H9 (cell line): Measurements from ENCODE around the gene CLIC3. TPM values are rescaled to one million over a fixed set of nuclear protein-coding genes. Genes with fewer than 3 reads are reported as not detected.

Experiments
- DNase-seq: peaks from one replicate; pipeline ENCODE4 v3.0.0-alpha.2; 2017
- H2AFZ ChIP-seq: one replicate; pipeline ENCODE4 v1.6.1; 2013; ENCODE audit warnings: mild to moderate bottlenecking, low read length, control low read depth, moderate library complexity
- H2AK5ac ChIP-seq: 2 replicates; pipeline ENCODE4 v1.6.1; 2013; ENCODE audit warnings: low read length, control low read depth, mixed read lengths; ENCODE audit not compliant: insufficient read length
- H2BK120ac ChIP-seq: one replicate; pipeline ENCODE4 v1.6.1; 2013; ENCODE audit warnings: low read depth, mild to moderate bottlenecking, low read length, control low read depth, inconsistent platforms; ENCODE audit not compliant: poor library complexity, severe bottlenecking
- H2BK12ac ChIP-seq: 2 replicates; pipeline ENCODE4 v1.6.1; 2013; ENCODE audit warnings: low read length, control low read depth, mixed read lengths, low read depth; ENCODE audit not compliant: insufficient read length
- H2BK15ac ChIP-seq: 2 replicates; pipeline ENCODE4 v1.6.1; 2013; ENCODE audit warnings: low read depth, low read length, control low read depth
- H2BK20ac ChIP-seq: one replicate; pipeline ENCODE4 v1.6.1; 2013; ENCODE audit warnings: low read depth, mild to moderate bottlenecking, low read length, control low read depth, inconsistent platforms; ENCODE audit not compliant: poor library complexity, severe bottlenecking
- H2BK5ac ChIP-seq: 2 replicates; pipeline ENCODE4 v1.6.1; 2013; ENCODE audit warnings: low read length, control low read depth, mixed read lengths; ENCODE audit not compliant: insufficient read length
- H3K14ac ChIP-seq: 2 replicates; pipeline ENCODE4 v1.6.1; 2013; ENCODE audit warnings: low read length, control low read depth; ENCODE audit not compliant: insufficient read depth
- H3K18ac ChIP-seq: 2 replicates; pipeline ENCODE4 v1.6.1; 2013; ENCODE audit warnings: low read depth, mild to moderate bottlenecking, mixed read lengths, low read length, control low read depth; ENCODE audit not compliant: insufficient read length
- H3K23ac ChIP-seq: 2 replicates; pipeline ENCODE4 v1.6.1; 2013; ENCODE audit warnings: low read length, control low read depth, mixed read lengths, low read depth; ENCODE audit not compliant: insufficient read length
- H3K23me2 ChIP-seq: 2 replicates; pipeline ENCODE4 v1.6.1; 2013; ENCODE audit warnings: low read depth, mild to moderate bottlenecking, mixed read lengths, low read length, control low read depth; ENCODE audit not compliant: insufficient read length, poor library complexity, severe bottlenecking
- H3K27ac ChIP-seq: 2 replicates; pipeline ENCODE4 v1.5.1; 2013; ENCODE audit warnings: low read length, control low read depth, mixed read lengths, low read depth; ENCODE audit not compliant: insufficient read length
- H3K27me3 ChIP-seq: 2 replicates; pipeline ENCODE4 v1.6.1; 2013; ENCODE audit warnings: low read length, control low read depth, inconsistent platforms; ENCODE audit not compliant: insufficient read depth
- H3K4ac ChIP-seq: 2 replicates; pipeline ENCODE4 v1.6.1; 2013; ENCODE audit warnings: low read depth, mild to moderate bottlenecking, control low read depth, inconsistent platforms, low read length, moderate library complexity
- H3K4me1 ChIP-seq: 2 replicates; pipeline ENCODE4 v1.6.1; 2013; ENCODE audit warnings: low read length, control low read depth, inconsistent platforms; ENCODE audit not compliant: insufficient read depth
- H3K4me2 ChIP-seq: 2 replicates; pipeline ENCODE4 v1.6.1; 2013; ENCODE audit warnings: low read length, control low read depth, mixed read lengths; ENCODE audit not compliant: insufficient read length, insufficient read depth
- H3K56ac ChIP-seq: 2 replicates; pipeline ENCODE4 v1.6.1; 2013; ENCODE audit warnings: low read depth, mild to moderate bottlenecking, mixed read lengths, low read length, control low read depth; ENCODE audit not compliant: insufficient read length
- H3K79me1 ChIP-seq: 2 replicates; pipeline ENCODE4 v1.6.1; 2013; ENCODE audit warnings: low read depth, mild to moderate bottlenecking, moderate library complexity, low read length, control low read depth, inconsistent platforms; ENCODE audit not compliant: insufficient read depth, poor library complexity, severe bottlenecking
- H3K79me2 ChIP-seq: 2 replicates; pipeline ENCODE4 v1.6.1; 2013; ENCODE audit warnings: low read length, control low read depth, inconsistent platforms; ENCODE audit not compliant: insufficient read depth
- H3K9ac ChIP-seq: 2 replicates; pipeline ENCODE4 v1.6.1; 2013; ENCODE audit warnings: low read length, control low read depth, mixed read lengths; ENCODE audit not compliant: insufficient read length; ENCODE audit errors: extremely low read depth
- H3K9me3 ChIP-seq: one replicate; pipeline ENCODE4 v1.6.1; 2013; ENCODE audit warnings: low read depth, low read length, inconsistent platforms; ENCODE audit not compliant: control insufficient read depth
- H3T11ph ChIP-seq: one replicate; pipeline ENCODE4 v1.6.1; 2013; ENCODE audit warnings: mild to moderate bottlenecking, low read length, control low read depth, inconsistent platforms
- H4K20me1 ChIP-seq: one replicate; pipeline ENCODE4 v1.6.1; 2013; ENCODE audit not compliant: control insufficient read depth, insufficient read length, insufficient read depth
- H4K5ac ChIP-seq: 2 replicates; pipeline ENCODE4 v1.6.1; 2013; ENCODE audit warnings: low read depth, mild to moderate bottlenecking, mixed read lengths, low read length, control low read depth; ENCODE audit not compliant: insufficient read length
- H4K8ac ChIP-seq: replicated peaks from 2 replicates; pipeline ENCODE4 v1.6.1; 2013; ENCODE audit warnings: low read length, control low read depth, mixed read lengths, low read depth; ENCODE audit not compliant: insufficient read length
- H4K91ac ChIP-seq: 2 replicates; pipeline ENCODE4 v1.6.1; 2013; ENCODE audit warnings: low read depth, mild to moderate bottlenecking, moderate library complexity, mixed read lengths, low read length, control low read depth; ENCODE audit not compliant: insufficient read length
- H3K27ac Mint-ChIP-seq, 3 experiments: 2 replicates in 2 of 3; 3 replicates in 1 of 3; pipeline ENCODE4 v1.8.0; 2020 to 2021; ENCODE audit warnings: mixed read lengths in 3 of 3, mild to moderate bottlenecking in 1 of 3, moderate library complexity in 1 of 3
- H3K27me3 Mint-ChIP-seq: 2 replicates; pipeline ENCODE4 v1.8.0; 2021; ENCODE audit warnings: low read depth, mild to moderate bottlenecking, moderate library complexity, mixed read lengths
- H3K36me3 Mint-ChIP-seq, 3 experiments: 2 replicates in 2 of 3; 3 replicates in 1 of 3; pipeline ENCODE4 v1.8.0; 2020 to 2021; ENCODE audit warnings: low read depth in 3 of 3, mixed read lengths in 3 of 3; ENCODE audit not compliant: insufficient read depth in 1 of 3
- H3K4me1 Mint-ChIP-seq, 2 experiments: 2 replicates each; pipeline ENCODE4 v1.8.0; 2020; ENCODE audit warnings: mixed read lengths in 2 of 2
- H3K4me3 Mint-ChIP-seq, 2 experiments: 2 replicates in 1 of 2; 3 replicates in 1 of 2; pipeline ENCODE4 v1.8.0; 2020 to 2021; ENCODE audit warnings: mild to moderate bottlenecking in 2 of 2, mixed read lengths in 2 of 2, moderate library complexity in 1 of 2
- H3K9me3 Mint-ChIP-seq, 2 experiments: 2 replicates in 1 of 2; 3 replicates in 1 of 2; pipeline ENCODE4 v1.8.0; 2020; ENCODE audit warnings: mild to moderate bottlenecking in 2 of 2, mixed read lengths in 2 of 2, moderate library complexity in 1 of 2
- CTCF ChIP-seq: fragments of 200-600 bp; sonication (generic); conservative IDR thresholded peaks from 3 replicates; pipeline ENCODE4 v1.8.0; 2021; ENCODE audit warnings: antibody characterized with exemption, mild to moderate bottlenecking
- WGBS: extraction: QIAGEN DNeasy Blood & Tissue Kit; methylation state at CpG from one replicate; pipeline ENCODE4 v1.1.7; 2013; ENCODE audit warnings: missing lambda C conversion rate, low lambda C conversion rate, mixed read lengths; ENCODE audit not compliant: insufficient read length; ENCODE audit errors: extremely low coverage; 5-methylcytosine and 5-hydroxymethylcytosine counted together
- total RNA-seq: library from RNA; stranded (reverse); gene quantifications from 2 replicates; pipeline ENCODE4 v1.2.1, GENCODE V29; 2021

Gene CLIC3
- total RNA-seq, 1 experiment from 2014 or later, result 0.31 TPM

- H4K20me1 ChIP-seq, result no peaks in the 10 kb centered on the region
- no peak overlapping the region for H2BK12ac ChIP-seq
- no peak overlapping the region for H2BK120ac ChIP-seq
- no peak overlapping the region for H4K8ac ChIP-seq
- H4K5ac ChIP-seq, result no peak overlapping the region
- H2BK5ac ChIP-seq, result no peak overlapping the region
- H2BK15ac ChIP-seq, result no peak overlapping the region
- no peak overlapping the region for H2BK20ac ChIP-seq
- no peaks in the 10 kb centered on the region for H3K79me1 ChIP-seq
- H3K27me3 ChIP-seq, result no peaks in the 10 kb centered on the region
- no peaks in the 10 kb centered on the region for H3K9me3 ChIP-seq
- H2AK5ac ChIP-seq, result no peak overlapping the region
- Mint-ChIP-seq H3K9me3 (no peaks in the 10 kb centered on the region), H3K27ac (no peak overlapping the region), H3K27me3 (no peaks in the 10 kb centered on the region), H3K36me3 (peaks cover 2 to 14% (median 13%) of the 10 kb centered on the region in 3 experiments; a peak in 5 of 7 replicates), H3K4me1 (peaks cover 10 to 18% of the 10 kb centered on the region in 2 experiments), H3K4me3 (no peak overlapping the region)
- DNase-seq, result no peak
- no peak overlapping the region for H3T11ph ChIP-seq
- no peak overlapping the region for H3K4ac ChIP-seq
- no peak overlapping the region for H3K4me2 ChIP-seq
- no peak overlapping the region for H3K9ac ChIP-seq
- H3K14ac ChIP-seq, result no peak overlapping the region
- TF ChIP-seq CTCF, result no peak
- H2AFZ ChIP-seq, result no peak overlapping the region
- H4K91ac ChIP-seq, result no peak overlapping the region
- no peak overlapping the region for H3K56ac ChIP-seq
- H3K79me2 ChIP-seq, result no peaks in the 10 kb centered on the region
- H3K27ac ChIP-seq, result no peak overlapping the region
- H3K4me1 ChIP-seq, result no peaks in the 10 kb centered on the region
- no CpG with 5 or more reads among the region's 27 CpGs for WGBS
- no peak overlapping the region for H3K23ac ChIP-seq
- H3K23me2 ChIP-seq, result peaks cover 8% of the 10 kb centered on the region
- no peak overlapping the region for H3K18ac ChIP-seq
Measured at GRCh38 chr9:136946228-136947027, 49.9 kb downstream of the CLIC3 start.
